SK-N-SH treated with all-trans-retinoic acid at 6 μM for 48 hours (cell line): Measurements from ENCODE around the gene FMO3.

Source experiments
- ATAC-seq: fragments of 200-7000 bp; cut with Tn5 transposase; 3 replicates; pipeline ENCODE4 v1.9.1; 2020; ENCODE audit warnings: mild to moderate bottlenecking, moderate library complexity
- ARNTL ChIP-seq: fragments of 450-650 bp; formaldehyde crosslinking; IDR thresholded peaks from 2 replicates; pipeline ENCODE4 v1.5.0; 2020; ENCODE audit warnings: low read depth, mild to moderate bottlenecking, moderate library complexity, borderline replicate concordance
- BACH2 ChIP-seq: fragments of 250-450 bp; sonication (Bioruptor Pico); IDR thresholded peaks from 2 replicates; pipeline ENCODE4 v1.9.0; 2021; ENCODE audit warnings: mild to moderate bottlenecking, borderline replicate concordance
- CREB5 ChIP-seq: fragments of 250-450 bp; sonication (Bioruptor Pico); IDR thresholded peaks from 2 replicates; pipeline ENCODE4 v1.5.1; 2020; ENCODE audit warnings: low read depth, mild to moderate bottlenecking, moderate library complexity
- CSDC2 ChIP-seq: fragments of 250-450 bp; sonication (Bioruptor Pico); IDR thresholded peaks from 2 replicates; pipeline ENCODE4 v1.5.0; 2020; ENCODE audit warnings: mild to moderate bottlenecking, moderate library complexity
- CSRNP3 ChIP-seq: fragments of 250-450 bp; sonication (Bioruptor Pico); IDR thresholded peaks from 2 replicates; pipeline ENCODE4 v1.5.1; 2021; ENCODE audit warnings: mild to moderate bottlenecking, moderate library complexity
- GLIS3 ChIP-seq: fragments of 250-450 bp; sonication (Bioruptor Pico); IDR thresholded peaks from 2 replicates; pipeline ENCODE4 v1.5.0; 2020; ENCODE audit warnings: mild to moderate bottlenecking, moderate library complexity
- ISL1 ChIP-seq: fragments of 250-450 bp; sonication (Bioruptor Pico); IDR thresholded peaks from 2 replicates; pipeline ENCODE4 v2.1.2; 2022; ENCODE audit warnings: mild to moderate bottlenecking, moderate library complexity
- OSR1 ChIP-seq: fragments of 250-450 bp; sonication (Bioruptor Pico); IDR thresholded peaks from 2 replicates; pipeline ENCODE4 v1.8.0; 2022; ENCODE audit warnings: moderate library complexity, mild to moderate bottlenecking, inconsistent platforms
- POU6F1 ChIP-seq: fragments of 250-450 bp; sonication (Bioruptor Pico); IDR thresholded peaks from 2 replicates; pipeline ENCODE4 v1.8.0; 2021; ENCODE audit warnings: low read depth, mild to moderate bottlenecking, moderate library complexity, borderline replicate concordance
- PPARA ChIP-seq: fragments of 250-450 bp; sonication (Bioruptor Pico); IDR thresholded peaks from 2 replicates; pipeline ENCODE4 v1.5.0; 2020; ENCODE audit warnings: mild to moderate bottlenecking, borderline replicate concordance
- RARB ChIP-seq: fragments of 250-450 bp; sonication (Bioruptor Pico); IDR thresholded peaks from 2 replicates; pipeline ENCODE4 v1.8.0; 2021; ENCODE audit warnings: mild to moderate bottlenecking, moderate library complexity
- SNAI2 ChIP-seq: fragments of 250-450 bp; sonication (Bioruptor Pico); IDR thresholded peaks from 2 replicates; pipeline ENCODE4 v1.5.0; 2020; ENCODE audit warnings: mild to moderate bottlenecking, moderate library complexity
- TCF4 ChIP-seq: fragments of 250-450 bp; sonication (Bioruptor Pico); IDR thresholded peaks from 2 replicates; pipeline ENCODE4 v1.8.0; 2021; ENCODE audit warnings: mild to moderate bottlenecking, moderate library complexity, borderline replicate concordance
- TOX ChIP-seq: fragments of 250-450 bp; sonication (Bioruptor Pico); IDR thresholded peaks from 2 replicates; pipeline ENCODE4 v1.8.0; 2021; ENCODE audit warnings: mild to moderate bottlenecking, moderate library complexity, borderline replicate concordance
- TSHZ2 ChIP-seq: fragments of 250-450 bp; sonication (Bioruptor Pico); IDR thresholded peaks from 2 replicates; pipeline ENCODE4 v1.5.0; 2020; ENCODE audit warnings: mild to moderate bottlenecking, moderate library complexity
- ZC3H10 ChIP-seq: fragments of 250-450 bp; sonication (Bioruptor Pico); IDR thresholded peaks from 2 replicates; pipeline ENCODE4 v1.5.1; 2021; ENCODE audit warnings: mild to moderate bottlenecking, moderate library complexity
- ZFP3 ChIP-seq: fragments of 250-450 bp; sonication (Bioruptor Pico); IDR thresholded peaks from 2 replicates; pipeline ENCODE4 v1.5.0; 2020; ENCODE audit warnings: mild to moderate bottlenecking, moderate library complexity
- ZFP30 ChIP-seq: fragments of 450-650 bp; formaldehyde crosslinking; IDR thresholded peaks from 2 replicates; pipeline ENCODE4 v1.5.0; 2022; ENCODE audit warnings: mild to moderate bottlenecking, moderate library complexity
- ZNF70 ChIP-seq: fragments of 450-650 bp; formaldehyde crosslinking; IDR thresholded peaks from 2 replicates; pipeline ENCODE4 v1.5.0; 2020; ENCODE audit warnings: mild to moderate bottlenecking, moderate library complexity
- ZNF8 ChIP-seq: fragments of 450-650 bp; formaldehyde crosslinking; IDR thresholded peaks from 2 replicates; pipeline ENCODE4 v1.5.0; 2020; ENCODE audit warnings: mild to moderate bottlenecking, moderate library complexity

Gene FMO3

GRCh38 chr1:171150156-171150555, 59.5 kb downstream of the FMO3 start:
- TF ChIP-seq GLIS3 (CRISPR knock-in tag) (no peak), TCF4 (no peak), ARNTL (no peak), ISL1 (CRISPR knock-in tag) (no peak), ZFP3 (CRISPR knock-in tag) (no peak), ZNF70 (CRISPR knock-in tag) (no peak), OSR1 (CRISPR knock-in tag) (no peak), RARB (CRISPR knock-in tag) (no peak), CSRNP3 (CRISPR knock-in tag) (no peak), TOX (CRISPR knock-in tag) (no peak), PPARA (CRISPR knock-in tag) (no peak)
- no peak for ATAC-seq

GRCh38 chr1:171152549-171152948, 61.8 kb downstream of the FMO3 start:
- TF ChIP-seq CSRNP3 (CRISPR knock-in tag) (no peak), TSHZ2 (CRISPR knock-in tag) (no peak), ZNF70 (CRISPR knock-in tag) (no peak), CREB5 (CRISPR knock-in tag) (no peak), ZFP30 (CRISPR knock-in tag) (no peak), OSR1 (CRISPR knock-in tag) (no peak), ISL1 (CRISPR knock-in tag) (no peak), ZFP3 (CRISPR knock-in tag) (no peak), BACH2 (CRISPR knock-in tag) (no peak), RARB (CRISPR knock-in tag) (no peak), CSDC2 (CRISPR knock-in tag) (no peak), SNAI2 (CRISPR knock-in tag) (no peak), PPARA (CRISPR knock-in tag) (no peak), TCF4 (no peak), TOX (CRISPR knock-in tag) (no peak), POU6F1 (no peak), ARNTL (no peak), ZNF8 (no peak), ZC3H10 (no peak)
- ATAC-seq = no peak

GRCh38 chr1:171155484-171155883, 64.8 kb downstream of the FMO3 start:
- ATAC-seq = no peak
- TF ChIP-seq ZFP30 (CRISPR knock-in tag) (no peak), PPARA (CRISPR knock-in tag) (no peak), CREB5 (CRISPR knock-in tag) (no peak), POU6F1 (no peak), CSDC2 (CRISPR knock-in tag) (no peak), RARB (CRISPR knock-in tag) (no peak), OSR1 (CRISPR knock-in tag) (no peak), ZC3H10 (no peak), TSHZ2 (CRISPR knock-in tag) (no peak), CSRNP3 (CRISPR knock-in tag) (no peak)
